22Rv1 (cell line): ENCODE measurements around the gene DHTKD1.

ENCODE experiments used
- H3K27ac ChIP-seq: fragments of 450-650 bp; 2 replicates; pipeline ENCODE4 v1.5.1; 2017
- CTCF ChIP-seq: fragments of 450-650 bp; IDR thresholded peaks from 2 replicates; pipeline ENCODE4 v1.5.1; 2017; ENCODE audit warnings: mild to moderate bottlenecking
- ZFX ChIP-seq: fragments of 450-650 bp; IDR thresholded peaks from 2 replicates; pipeline ENCODE4 v1.6.1; 2017; ENCODE audit warnings: antibody characterized with exemption, borderline replicate concordance

Gene DHTKD1

GRCh38 chr10:12068449-12069269 lies at the start of gene DHTKD1:
Gene DHTKD1, plus strand, starts transcription at chr10:12068954. Its CDS starts 80 bp downstream, at chr10:12069034.
- peak within 1 kb of the TSS; percentile 89 for H3K27ac ChIP-seq
- TF ChIP-seq CTCF = no peak
- no peak for TF ChIP-seq ZFX

GRCh38 chr10:12019283-12019971 lies 49.3 kb upstream of the DHTKD1 start:
- H3K27ac ChIP-seq = no peak overlapping the region
- TF ChIP-seq CTCF (no peak), ZFX (no peak)

- TF ChIP-seq ZFX = no peak
- TF ChIP-seq CTCF = no peak
- peak overlapping the region; percentile 57; the same call in 1 of the 2 replicates for H3K27ac ChIP-seq
These were observed 48.2 kb upstream of the DHTKD1 start for GRCh38 chr10:12020574-12020973.

GRCh38 chr10:12022580-12023257 lies 46.0 kb upstream of the DHTKD1 start:
- TF ChIP-seq CTCF = no peak
- TF ChIP-seq ZFX = no peak
- peak overlapping the region; percentile 57; the same call in 1 of the 2 replicates for H3K27ac ChIP-seq

GRCh38 chr10:12025591-12025990 lies 43.2 kb upstream of the DHTKD1 start:
- no peak for TF ChIP-seq CTCF
- TF ChIP-seq ZFX = no peak
- no peak overlapping the region for H3K27ac ChIP-seq

- no peak overlapping the region for H3K27ac ChIP-seq
- no peak for TF ChIP-seq CTCF
- no peak for TF ChIP-seq ZFX
These were observed 41.2 kb upstream of the DHTKD1 start for GRCh38 chr10:12027539-12027938.
